Measurements from ENCODE around the gene ZNF774.
"Not testable (repeated sequence)": the region's sequence is repeated elsewhere in the genome, so short reads cannot be mapped to it uniquely, and the experiment has no call there.

The ZNF774 gene

GRCh38 chr15:90352107-90352893 lies at the start of gene ZNF774:
Gene ZNF774 (plus strand): TSS chr15:90352284. CDS start chr15:90354661, 2,377 bp downstream.
- peak; percentile 93 for DNase-seq (ENCODE audit: low spot score)

GRCh38 chr15:90305355-90305754 lies 46.7 kb upstream of the ZNF774 start:
- DNase-seq (ENCODE audit: low spot score), result not testable (repeated sequence)

- DNase-seq (ENCODE audit: low spot score), result no peak
Measured at GRCh38 chr15:90305932-90306331, 46.2 kb upstream of the ZNF774 start.

- DNase-seq (ENCODE audit: low spot score), result peak; percentile 18
Measured at GRCh38 chr15:90306560-90306959, 45.5 kb upstream of the ZNF774 start.

GRCh38 chr15:90307661-90308060 lies 44.4 kb upstream of the ZNF774 start:
- no peak for DNase-seq (ENCODE audit: low spot score)

GRCh38 chr15:90309020-90309419 lies 43.1 kb upstream of the ZNF774 start:
- DNase-seq (ENCODE audit: low spot score), result no peak

GRCh38 chr15:90315278-90315982 lies 36.7 kb upstream of the ZNF774 start:
- no peak for DNase-seq (ENCODE audit: low spot score)

GRCh38 chr15:90316139-90316538 lies 35.9 kb upstream of the ZNF774 start:
- no peak for DNase-seq (ENCODE audit: low spot score)

- DNase-seq (ENCODE audit: low spot score), result no peak
Measured at GRCh38 chr15:90318591-90318990, 33.5 kb upstream of the ZNF774 start.

- DNase-seq (ENCODE audit: low spot score), result peak; percentile 70
Measured at GRCh38 chr15:90320062-90320884, 31.8 kb upstream of the ZNF774 start.

- no peak for DNase-seq (ENCODE audit: low spot score)
Measured at GRCh38 chr15:90320885-90321278, 31.2 kb upstream of the ZNF774 start.

- no peak for DNase-seq (ENCODE audit: low spot score)
Measured at GRCh38 chr15:90322538-90322937, 29.5 kb upstream of the ZNF774 start.

GRCh38 chr15:90325726-90326125 lies 26.4 kb upstream of the ZNF774 start:
- no peak for DNase-seq (ENCODE audit: low spot score)

- DNase-seq (ENCODE audit: low spot score), result no peak
Measured at GRCh38 chr15:90326441-90326840, 25.6 kb upstream of the ZNF774 start.

GRCh38 chr15:90327311-90327710 lies 24.8 kb upstream of the ZNF774 start:
- DNase-seq (ENCODE audit: low spot score), result no peak

- DNase-seq (ENCODE audit: low spot score), result no peak
Measured at GRCh38 chr15:90334304-90334731, 17.8 kb upstream of the ZNF774 start.

- DNase-seq (ENCODE audit: low spot score), result peak; percentile 30
Measured at GRCh38 chr15:90336705-90337141, 15.4 kb upstream of the ZNF774 start.

- no peak for DNase-seq (ENCODE audit: low spot score)
Measured at GRCh38 chr15:90337256-90337655, 14.8 kb upstream of the ZNF774 start.

- DNase-seq (ENCODE audit: low spot score), result no peak
Measured at GRCh38 chr15:90338532-90338931, 13.6 kb upstream of the ZNF774 start.

GRCh38 chr15:90340345-90340744 lies 11.7 kb upstream of the ZNF774 start:
- no peak for DNase-seq (ENCODE audit: low spot score)

- no peak for DNase-seq (ENCODE audit: low spot score)
Measured at GRCh38 chr15:90343302-90343790, 8.7 kb upstream of the ZNF774 start.

- DNase-seq (ENCODE audit: low spot score), result no peak
Measured at GRCh38 chr15:90344662-90345061, 7.4 kb upstream of the ZNF774 start.
